Measurements from ENCODE around the gene ZBTB43. TPM values are rescaled to one million over a fixed set of nuclear protein-coding genes. Genes with fewer than 3 reads are reported as not detected.

Gene ZBTB43
- total RNA-seq, 1 experiment from 2014 or later, result 15.4 TPM

DNA sequence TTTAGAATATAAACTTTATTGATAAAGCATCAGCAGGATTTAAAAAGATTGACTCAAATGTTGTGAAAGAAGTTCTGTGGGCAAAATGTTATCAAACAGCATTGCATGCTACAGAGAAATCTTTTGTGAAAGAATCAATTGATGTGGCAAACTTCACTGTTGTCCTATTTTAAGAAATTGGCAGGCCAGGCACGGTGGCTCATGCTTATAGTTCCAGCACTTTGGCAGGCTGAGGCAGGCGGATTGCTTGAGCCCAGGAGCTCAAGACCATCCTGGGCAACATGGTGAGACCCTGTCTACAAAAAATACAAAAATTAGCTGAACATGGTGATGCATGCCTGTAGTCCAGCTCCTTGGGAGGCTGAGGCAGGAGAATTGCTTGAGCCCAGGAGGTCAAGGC is 17.4 kb downstream of the ZBTB43 start:
- ChIA-PET POLR2A (no interaction called here), CTCF (no interaction called here), RAD21 (ENCODE audit: low non-redundant PET in 1 of 2, low total read pairs in 2 of 2, uncharacterized antibody in 2 of 2, unreplicated experiment in 2 of 2) (interaction anchor here in 1 of 2 experiments (0.6 kb wide), 1 partner anchor 36 kb away, joined by 4 read pairs; no protein-coding TSS in a partner anchor)
- no peaks in the 10 kb centered on the region for H3K27me3 ChIP-seq (ENCODE audit: insufficient read depth, low read length)
- no peaks in the 10 kb centered on the region for H3K9me2 ChIP-seq (ENCODE audit: insufficient read depth)
- ATAC-seq, result no peak
- peaks cover 53% of the 10 kb centered on the region for H3K79me2 ChIP-seq (ENCODE audit: insufficient read depth, low read length)
- no peak overlapping the region for H3K9ac ChIP-seq (ENCODE audit: low read length)
- no peak overlapping the region for H3K4me3 ChIP-seq (replicated peaks in 1 of 2; ENCODE audit: low read depth in 1 of 2, low read length in 2 of 2)
- BruUV-seq (replicated peaks), result no TSS peak
- no peak overlapping the region for H3K4me2 ChIP-seq (ENCODE audit: low read length)
- peaks cover 3 to 10% of the 10 kb centered on the region in 2 experiments; a peak in 1 of 4 replicates for H3K9me3 ChIP-seq (ENCODE audit: control insufficient read depth in 1 of 2, insufficient read depth in 1 of 2, low read depth in 1 of 2, low read length in 2 of 2)
- intact Hi-C loops (cut with micrococcal nuclease), result no loop called here
- peaks cover 0 to 21% of the 10 kb centered on the region in 2 experiments; a peak in 3 of 4 replicates for H3K36me3 ChIP-seq (ENCODE audit: control insufficient read depth in 1 of 2, insufficient read depth in 2 of 2, low read length in 2 of 2)
- no peaks in the 10 kb centered on the region for H3K4me1 ChIP-seq (ENCODE audit: control insufficient read depth in 1 of 2, insufficient read depth in 2 of 2, low read length in 2 of 2)
- no peak overlapping the region for H2AFZ ChIP-seq (ENCODE audit: low read depth, low read length, poor library complexity, severe bottlenecking)
- DNase-seq (ENCODE audit: low read depth, low spot score), result no peak
- peaks cover 5% of the 10 kb centered on the region; the same call in 1 of the 2 replicates for H4K20me1 ChIP-seq (ENCODE audit: insufficient read depth)
- no peak overlapping the region for H3K27ac ChIP-seq (ENCODE audit: low read depth, low read length)
- TF ChIP-seq, protein P1, sequence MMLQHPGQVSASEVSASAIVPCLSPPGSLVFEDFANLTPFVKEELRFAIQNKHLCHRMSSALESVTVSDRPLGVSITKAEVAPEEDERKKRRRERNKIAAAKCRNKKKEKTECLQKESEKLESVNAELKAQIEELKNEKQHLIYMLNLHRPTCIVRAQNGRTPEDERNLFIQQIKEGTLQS (IDR thresholded peaks at IDR 0.05), result no peak
- TF ChIP-seq, protein P2, sequence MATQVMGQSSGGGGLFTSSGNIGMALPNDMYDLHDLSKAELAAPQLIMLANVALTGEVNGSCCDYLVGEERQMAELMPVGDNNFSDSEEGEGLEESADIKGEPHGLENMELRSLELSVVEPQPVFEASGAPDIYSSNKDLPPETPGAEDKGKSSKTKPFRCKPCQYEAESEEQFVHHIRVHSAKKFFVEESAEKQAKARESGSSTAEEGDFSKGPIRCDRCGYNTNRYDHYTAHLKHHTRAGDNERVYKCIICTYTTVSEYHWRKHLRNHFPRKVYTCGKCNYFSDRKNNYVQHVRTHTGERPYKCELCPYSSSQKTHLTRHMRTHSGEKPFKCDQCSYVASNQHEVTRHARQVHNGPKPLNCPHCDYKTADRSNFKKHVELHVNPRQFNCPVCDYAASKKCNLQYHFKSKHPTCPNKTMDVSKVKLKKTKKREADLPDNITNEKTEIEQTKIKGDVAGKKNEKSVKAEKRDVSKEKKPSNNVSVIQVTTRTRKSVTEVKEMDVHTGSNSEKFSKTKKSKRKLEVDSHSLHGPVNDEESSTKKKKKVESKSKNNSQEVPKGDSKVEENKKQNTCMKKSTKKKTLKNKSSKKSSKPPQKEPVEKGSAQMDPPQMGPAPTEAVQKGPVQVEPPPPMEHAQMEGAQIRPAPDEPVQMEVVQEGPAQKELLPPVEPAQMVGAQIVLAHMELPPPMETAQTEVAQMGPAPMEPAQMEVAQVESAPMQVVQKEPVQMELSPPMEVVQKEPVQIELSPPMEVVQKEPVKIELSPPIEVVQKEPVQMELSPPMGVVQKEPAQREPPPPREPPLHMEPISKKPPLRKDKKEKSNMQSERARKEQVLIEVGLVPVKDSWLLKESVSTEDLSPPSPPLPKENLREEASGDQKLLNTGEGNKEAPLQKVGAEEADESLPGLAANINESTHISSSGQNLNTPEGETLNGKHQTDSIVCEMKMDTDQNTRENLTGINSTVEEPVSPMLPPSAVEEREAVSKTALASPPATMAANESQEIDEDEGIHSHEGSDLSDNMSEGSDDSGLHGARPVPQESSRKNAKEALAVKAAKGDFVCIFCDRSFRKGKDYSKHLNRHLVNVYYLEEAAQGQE (IDR thresholded peaks at IDR 0.05; ENCODE audit: low read depth), result no peak
- TF ChIP-seq CTCF (IDR thresholded peaks at IDR 0.05 in 2 of 3, conservative IDR thresholded peaks at IDR 0.05 in 1 of 3; ENCODE audit: borderline replicate concordance in 1 of 3, insufficient read depth in 1 of 3, low read depth in 2 of 3, low read length in 2 of 3) (no peak), EZH2phosphoT487 (IDR thresholded peaks at IDR 0.05; ENCODE audit: borderline replicate concordance) (no peak)

Measured in HCT116 (cell line).